Measurements from ENCODE around the gene KIF27.

KIF27 gene

GRCh38 chr9:83800236-83801033 is 120.8 kb downstream of the KIF27 start:
- DNase-seq: no peak

DNA sequence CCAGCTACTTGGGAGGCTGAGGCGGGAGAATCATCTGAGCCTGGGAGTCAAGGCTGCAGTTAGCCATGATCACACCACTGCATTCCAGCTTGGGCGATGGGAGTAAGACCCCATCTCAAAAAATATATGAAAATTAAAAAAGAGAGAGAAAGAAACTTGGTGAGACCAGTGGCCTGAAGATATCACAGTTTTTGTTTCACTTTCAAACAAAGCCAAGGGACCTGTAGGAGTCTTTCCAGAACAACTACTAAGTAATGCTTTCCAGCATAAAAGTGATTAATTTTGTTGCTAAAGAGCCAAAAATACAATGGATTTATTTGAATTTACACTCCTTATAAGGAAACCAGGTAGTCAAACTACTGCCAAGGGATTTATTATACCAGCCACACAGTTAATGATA is 127.2 kb downstream of the KIF27 start:
- DNase-seq: no peak

GRCh38 chr9:83792746-83793145 is 128.5 kb downstream of the KIF27 start:
- peak; percentile 7 to 18 for DNase-seq

Data from inflammatory macrophage treated with lipopolysaccharide for 1 hour (primary cell).